Activated T-cell treated with anti-CD3 and anti-CD28 coated beads, Interleukin-2, amount 50 U/mL, for 72 hours (primary cell): ENCODE results near the gene RNF187. TPM values are rescaled to one million over a fixed set of nuclear protein-coding genes. Genes with fewer than 3 reads are reported as not detected.
"Not testable (repeated sequence)": the region's sequence is repeated elsewhere in the genome, so short reads cannot be mapped to it uniquely, and the experiment has no call there.

Source experiments
- ATAC-seq, 2 donors: fragments of 150-1000 bp; cut with Tn5 transposase; replicated peaks in 1 of 2; 2 replicates each; pipeline ENCODE4 v1.10.0; 2021; ENCODE audit warnings: moderate library complexity in 2 of 2, mild to moderate bottlenecking in 1 of 2
- DNase-seq, 2 donors: peaks; one replicate each; pipeline ENCODE4 v3.0.0; 2021 to 2022; ENCODE audit warnings: mixed read lengths in 1 of 2
- H3K27ac Mint-ChIP-seq: one replicate; pipeline ENCODE4 v1.8.0; 2022; ENCODE audit warnings: mild to moderate bottlenecking, moderate library complexity, mixed read lengths
- H3K27me3 Mint-ChIP-seq: one replicate; pipeline ENCODE4 v1.8.0; 2022; ENCODE audit warnings: low read depth, mixed read lengths
- H3K36me3 Mint-ChIP-seq, 2 donors: one replicate each; pipeline ENCODE4 v1.8.0; 2022; ENCODE audit warnings: mixed read lengths in 2 of 2, mild to moderate bottlenecking in 1 of 2; ENCODE audit not compliant: insufficient read depth in 2 of 2
- H3K4me1 Mint-ChIP-seq: one replicate; pipeline ENCODE4 v1.8.0; 2022; ENCODE audit warnings: low read depth, mixed read lengths
- H3K4me3 Mint-ChIP-seq, 2 donors: one replicate each; pipeline ENCODE4 v1.8.0; 2022; ENCODE audit warnings: mild to moderate bottlenecking in 2 of 2, mixed read lengths in 2 of 2, moderate library complexity in 2 of 2
- H3K9me3 Mint-ChIP-seq, 2 donors: one replicate each; pipeline ENCODE4 v1.8.0; 2022; ENCODE audit warnings: mixed read lengths in 2 of 2
- total RNA-seq, 2 donors: library from RNA; stranded (reverse); gene quantifications; one replicate each; pipeline ENCODE4 v1.2.3, GENCODE V29; 2022

The RNF187 gene
- total RNA-seq, 2 donors from 2014 or later = 306 to 339 TPM

DNA sequence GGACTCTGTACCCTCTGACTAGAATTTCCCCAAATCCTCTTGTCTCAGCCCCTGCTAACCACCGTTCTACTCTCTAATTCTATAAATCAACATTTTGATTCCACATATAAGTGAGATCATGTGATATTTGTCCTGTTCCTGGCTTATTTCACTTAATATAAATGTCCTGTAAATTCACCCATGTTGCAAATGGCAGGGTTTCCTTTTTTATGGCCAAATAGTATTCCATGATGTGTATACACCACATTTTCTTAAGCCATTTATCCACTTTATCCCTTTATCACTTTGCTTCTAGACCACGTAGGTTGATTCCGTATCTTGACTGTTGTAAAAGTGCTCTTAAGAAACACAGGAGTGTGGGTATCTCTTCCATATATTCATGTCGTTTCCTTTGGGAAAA lies 8.9 kb downstream of the RNF187 start:
- Mint-ChIP-seq H3K36me3 (peaks cover 12 to 31% of the 10 kb centered on the region in 2 donors), H3K4me3 (no peak overlapping the region), H3K27me3 (no peaks in the 10 kb centered on the region), H3K9me3 (no peaks in the 10 kb centered on the region), H3K27ac (no peak overlapping the region), H3K4me1 (peaks cover 43% of the 10 kb centered on the region)
- DNase-seq (no peak), ATAC-seq (no peak)

DNA sequence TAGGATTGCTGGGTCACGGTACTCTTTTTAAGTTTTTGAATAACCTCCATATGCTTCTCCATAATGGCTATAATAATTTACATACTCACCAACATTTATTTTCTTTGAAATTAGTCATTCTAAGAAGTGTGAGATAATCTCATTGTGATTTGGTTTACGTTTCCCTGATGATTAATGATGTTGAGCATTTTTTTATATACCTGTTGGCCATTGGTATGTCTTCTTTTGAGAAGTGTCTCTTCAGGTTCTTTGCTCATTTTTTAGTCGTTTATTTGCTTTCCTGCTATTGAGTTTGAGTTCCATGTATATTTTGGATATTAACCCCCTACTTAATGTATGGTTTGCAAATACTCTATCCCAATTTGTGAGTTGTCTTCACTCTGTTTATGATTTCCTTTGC lies 9.3 kb downstream of the RNF187 start:
- no peak for ATAC-seq
- no peak overlapping the region for H3K27ac Mint-ChIP-seq
- H3K4me1 Mint-ChIP-seq = peaks cover 47% of the 10 kb centered on the region
- DNase-seq = no peak
- no peaks in the 10 kb centered on the region for H3K27me3 Mint-ChIP-seq
- H3K4me3 Mint-ChIP-seq = no peak overlapping the region
- H3K9me3 Mint-ChIP-seq = no peaks in the 10 kb centered on the region
- H3K36me3 Mint-ChIP-seq = peaks cover 11 to 30% of the 10 kb centered on the region in 2 donors

DNA sequence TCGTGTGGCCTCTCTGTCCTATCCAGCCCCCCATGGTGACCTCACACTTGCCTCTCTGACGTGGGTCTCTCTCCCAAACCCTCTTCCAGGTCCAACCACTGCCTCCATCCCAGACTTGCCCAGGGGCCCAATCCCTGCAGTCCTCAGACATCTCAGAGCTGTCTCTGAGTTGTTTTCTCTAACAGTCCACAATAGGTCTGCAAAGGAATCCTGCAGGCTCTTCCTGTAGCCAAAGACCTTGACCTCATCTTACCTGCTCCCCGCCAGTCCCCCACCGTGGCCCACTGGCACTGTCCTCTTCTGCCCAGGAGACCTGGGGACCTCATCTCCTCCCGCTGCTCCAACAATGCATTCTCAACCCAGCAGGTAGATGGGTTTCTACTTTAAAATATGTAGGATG lies 10.0 kb downstream of the RNF187 start:
- peaks cover 49% of the 10 kb centered on the region for H3K4me1 Mint-ChIP-seq
- H3K4me3 Mint-ChIP-seq = no peak overlapping the region
- H3K27me3 Mint-ChIP-seq = no peaks in the 10 kb centered on the region
- DNase-seq (no peak), ATAC-seq (no peak)
- peaks cover 9 to 23% of the 10 kb centered on the region in 2 donors for H3K36me3 Mint-ChIP-seq
- H3K27ac Mint-ChIP-seq = no peak overlapping the region
- no peaks in the 10 kb centered on the region for H3K9me3 Mint-ChIP-seq

DNA sequence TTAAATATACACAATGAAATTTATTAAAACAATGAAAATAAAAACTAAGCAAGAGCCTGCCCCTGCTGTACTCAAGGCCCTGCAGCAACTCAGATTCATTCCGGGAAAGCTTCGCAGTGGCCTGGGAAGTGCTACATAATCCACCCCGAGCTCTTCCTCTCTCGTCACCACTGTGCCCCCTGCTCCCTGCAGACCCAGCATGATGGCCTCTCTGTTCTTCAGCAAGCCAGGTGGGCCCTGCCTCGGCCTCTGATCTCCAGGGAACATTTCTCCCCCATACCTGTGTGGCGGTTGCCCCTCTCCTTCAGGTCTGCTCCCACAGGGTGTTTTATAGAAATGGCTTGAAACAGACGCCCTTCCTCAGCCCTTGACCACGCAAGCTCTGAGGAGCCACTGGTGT lies 10.6 kb downstream of the RNF187 start:
- H3K27ac Mint-ChIP-seq = no peak overlapping the region
- H3K4me3 Mint-ChIP-seq = no peak overlapping the region

DNA sequence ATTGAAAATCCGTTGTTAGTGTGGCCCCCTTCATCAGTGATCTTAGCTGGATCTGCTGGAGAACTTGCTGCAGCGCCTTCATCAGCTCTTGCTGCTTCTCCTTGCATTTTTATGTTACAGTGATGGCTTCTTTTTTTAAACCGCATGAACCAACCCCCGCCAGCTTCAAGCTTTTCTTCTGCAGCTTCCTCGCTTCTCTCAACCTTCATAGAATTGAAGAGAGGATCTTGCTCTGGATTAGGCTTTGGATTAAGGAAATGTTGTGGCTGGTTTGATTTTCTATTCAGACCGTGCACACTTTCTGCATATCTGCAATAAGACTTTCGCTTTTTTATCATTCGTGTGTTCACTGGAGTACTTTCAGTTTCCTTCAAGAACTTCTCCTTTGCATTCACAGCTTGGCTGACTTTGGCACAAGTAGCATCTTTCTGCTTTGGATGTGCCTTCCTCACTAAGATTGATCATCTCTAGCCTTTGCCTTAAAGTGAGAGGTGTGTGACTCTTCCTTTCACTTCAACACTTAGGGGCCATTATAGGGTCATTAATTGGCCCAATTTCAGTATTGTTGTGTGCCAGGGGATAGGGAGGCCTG lies 13.1 kb downstream of the RNF187 start:
- peaks cover 2 to 14% of the 10 kb centered on the region in 2 donors for H3K36me3 Mint-ChIP-seq
- no peaks in the 10 kb centered on the region for H3K27me3 Mint-ChIP-seq
- H3K27ac Mint-ChIP-seq = peak overlapping the region; percentile 9
- H3K4me1 Mint-ChIP-seq = peaks cover 42% of the 10 kb centered on the region
- H3K9me3 Mint-ChIP-seq = no peaks in the 10 kb centered on the region
- H3K4me3 Mint-ChIP-seq = peak overlapping the region; percentile 67 to 81
- ATAC-seq = peak; percentile 1
- DNase-seq = no peak

More for the DNA sequence above, 10.6 kb downstream of the RNF187 start:
- peaks cover 49% of the 10 kb centered on the region for H3K4me1 Mint-ChIP-seq
- H3K9me3 Mint-ChIP-seq = no peaks in the 10 kb centered on the region
- DNase-seq (no peak), ATAC-seq (no peak)
- H3K36me3 Mint-ChIP-seq = peaks cover 9 to 22% of the 10 kb centered on the region in 2 donors
- no peaks in the 10 kb centered on the region for H3K27me3 Mint-ChIP-seq

DNA sequence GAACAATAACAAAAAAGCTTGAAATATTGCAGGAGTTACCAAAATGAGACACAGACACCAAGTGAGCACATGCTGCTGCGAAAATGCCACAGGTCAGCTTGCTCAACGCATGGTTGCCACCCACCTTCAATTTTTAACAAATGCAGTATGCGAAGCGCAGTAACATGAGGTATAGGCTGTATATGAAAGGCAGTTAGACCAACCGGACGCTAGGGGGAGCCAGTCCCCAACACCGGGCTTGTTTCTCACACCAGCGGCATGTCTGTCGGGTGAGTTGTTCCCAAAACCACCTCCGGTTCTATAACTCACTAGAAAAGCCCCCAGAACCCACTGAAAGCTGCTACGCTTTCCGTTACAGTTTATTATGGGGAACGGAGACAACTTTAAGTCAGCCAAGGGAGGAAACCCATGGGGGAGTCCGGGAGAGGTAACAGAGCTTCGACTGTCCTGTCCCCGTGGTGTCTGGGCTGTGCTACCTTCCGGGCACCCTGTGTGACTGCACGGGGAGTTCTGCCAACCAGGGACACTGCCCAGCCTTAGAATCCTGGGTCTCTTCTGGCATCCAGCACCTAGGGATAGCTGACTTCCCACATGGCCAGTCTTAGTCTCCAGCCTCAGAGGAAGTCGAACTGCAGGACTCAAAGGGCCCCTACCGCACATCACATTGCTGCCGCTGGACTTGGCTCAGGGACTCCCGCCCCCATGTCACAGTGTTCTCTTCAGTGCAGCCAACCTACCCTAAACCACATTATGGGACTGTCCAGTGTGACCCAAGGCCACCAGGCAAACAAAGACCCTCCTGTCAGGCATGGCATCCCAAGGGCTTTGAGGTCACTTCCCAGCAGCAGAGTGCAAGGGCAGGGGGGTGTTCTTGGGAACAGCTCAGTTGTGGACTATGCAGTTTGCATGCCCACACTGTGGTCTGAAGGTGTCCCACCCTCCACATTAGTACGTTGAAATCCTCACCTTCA lies 14.0 kb downstream of the RNF187 start:
- H3K27me3 Mint-ChIP-seq = no peaks in the 10 kb centered on the region
- H3K27ac Mint-ChIP-seq = no peak overlapping the region
- peak; percentile 96 for ATAC-seq
- DNase-seq = peak; percentile 90 to 92
- H3K4me3 Mint-ChIP-seq = peak overlapping the region; percentile 67 to 81
- peaks cover 2 to 14% of the 10 kb centered on the region in 2 donors for H3K36me3 Mint-ChIP-seq
- H3K9me3 Mint-ChIP-seq = no peaks in the 10 kb centered on the region
- H3K4me1 Mint-ChIP-seq = peaks cover 38% of the 10 kb centered on the region

DNA sequence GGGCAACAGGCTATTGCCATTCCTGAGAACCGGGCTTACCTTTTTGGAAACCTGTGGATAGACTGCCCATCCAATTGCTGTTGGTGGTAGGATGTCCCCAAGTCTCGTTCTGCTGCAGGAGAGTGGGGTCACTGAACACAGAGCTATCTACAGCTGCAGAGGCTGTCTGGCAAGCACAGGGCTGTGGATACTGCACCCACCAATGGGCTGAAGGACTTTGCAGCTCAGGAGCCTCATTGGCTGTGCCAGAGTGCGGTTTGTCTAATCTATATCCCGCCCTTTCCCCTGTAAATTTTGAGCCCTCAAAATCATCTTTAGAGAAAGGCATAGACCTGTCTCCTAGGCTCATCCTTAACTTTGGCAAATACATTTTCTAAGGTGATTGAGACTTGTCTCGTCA lies 15.3 kb downstream of the RNF187 start:
- Mint-ChIP-seq H3K36me3 (peaks cover 2 to 5% of the 10 kb centered on the region in 2 donors), H3K27ac (no peak overlapping the region), H3K4me3 (no peak overlapping the region), H3K9me3 (no peaks in the 10 kb centered on the region), H3K27me3 (peaks cover 5% of the 10 kb centered on the region), H3K4me1 (peaks cover 34% of the 10 kb centered on the region)
- DNase-seq (no peak), ATAC-seq (no peak)

DNA sequence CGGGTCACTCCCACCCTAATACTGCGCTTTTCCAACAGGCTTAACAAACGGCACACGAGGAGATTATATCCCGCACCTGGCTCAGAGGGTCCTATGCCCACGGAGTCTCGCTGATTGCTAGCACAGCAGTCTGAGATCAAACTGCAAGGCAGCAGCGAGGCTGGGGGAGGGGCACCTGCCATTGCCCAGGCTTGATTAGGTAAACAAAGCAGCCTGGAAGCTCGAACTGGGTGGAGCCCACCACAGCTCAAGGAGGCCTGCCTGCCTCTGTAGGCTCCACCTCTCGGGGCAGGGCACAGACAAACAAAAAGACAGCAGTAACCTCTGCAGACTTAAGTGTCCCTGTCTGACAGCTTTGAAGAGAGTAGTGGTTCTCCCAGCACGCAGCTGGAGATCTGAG lies 18.8 kb downstream of the RNF187 start:
- ATAC-seq, H3K27me3 Mint-ChIP-seq, H3K36me3 Mint-ChIP-seq, H3K4me1 Mint-ChIP-seq, H3K9me3 Mint-ChIP-seq, H3K27ac Mint-ChIP-seq, H3K4me3 Mint-ChIP-seq, DNase-seq: not testable (repeated sequence)

DNA sequence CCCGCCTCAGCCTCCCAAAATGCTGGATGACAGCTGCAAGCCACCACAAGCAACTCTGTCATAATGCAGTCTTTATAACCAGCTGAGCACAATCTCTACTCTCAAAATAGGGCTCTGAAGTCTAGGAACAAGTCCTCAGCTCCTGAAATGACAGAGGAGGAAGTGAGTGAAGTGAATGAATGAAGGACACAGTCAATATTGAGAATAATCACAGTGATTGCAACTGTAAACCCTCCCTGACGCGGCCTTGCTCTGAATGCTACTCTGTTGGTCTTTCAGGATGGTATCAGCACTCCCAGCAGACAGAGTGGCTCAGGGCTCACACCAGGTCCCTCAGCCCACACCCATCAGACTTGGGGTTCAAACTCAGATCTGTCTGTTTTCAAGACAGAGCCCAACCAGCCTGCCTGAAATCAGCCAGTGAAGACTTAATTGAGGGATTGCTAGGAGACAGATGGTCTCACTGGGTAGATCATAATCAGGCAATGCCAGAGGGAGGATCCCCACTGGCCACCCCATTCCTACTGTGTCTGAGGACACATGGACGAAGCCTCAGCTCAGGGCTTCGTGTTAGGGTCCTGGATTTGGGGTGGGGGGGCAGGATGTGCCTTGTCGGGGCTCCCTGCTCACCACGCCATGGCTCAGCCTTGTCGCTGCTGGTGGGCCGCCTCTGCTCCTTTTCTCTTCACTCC lies 20.9 kb downstream of the RNF187 start:
- no peak overlapping the region for H3K27ac Mint-ChIP-seq
- no peaks in the 10 kb centered on the region for H3K36me3 Mint-ChIP-seq
- no peak overlapping the region for H3K4me3 Mint-ChIP-seq
- ATAC-seq = peak; percentile 20 to 31
- H3K27me3 Mint-ChIP-seq = peaks cover 14% of the 10 kb centered on the region
- H3K9me3 Mint-ChIP-seq = no peaks in the 10 kb centered on the region
- DNase-seq = no peak
- peaks cover 11% of the 10 kb centered on the region for H3K4me1 Mint-ChIP-seq

DNA sequence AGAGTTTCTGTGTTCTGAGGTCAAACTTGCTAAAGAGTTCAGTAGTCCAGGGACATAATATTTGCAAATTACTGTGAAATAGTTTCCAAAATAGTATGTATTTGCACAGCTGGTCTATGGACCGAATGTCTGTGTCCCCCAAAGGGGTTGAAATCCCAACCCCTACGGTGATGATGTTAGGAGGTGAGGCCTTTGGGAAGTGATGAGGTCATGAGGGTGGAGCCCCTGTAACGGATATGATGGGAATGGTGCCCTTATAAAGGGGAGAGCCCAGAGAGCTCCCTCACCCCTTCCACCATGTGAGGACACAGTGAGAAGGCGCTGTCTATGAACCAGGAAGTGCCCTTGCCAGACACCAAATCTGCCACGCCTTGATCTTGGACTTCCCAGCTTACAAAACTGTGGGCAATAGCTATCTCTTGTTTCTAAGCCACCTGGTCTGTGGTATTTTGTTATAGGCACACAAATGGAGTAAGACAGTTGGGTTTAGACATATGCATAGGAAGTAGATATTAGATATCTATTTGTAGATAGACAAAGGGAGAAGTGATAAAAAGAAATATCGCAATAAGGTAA lies 21.7 kb downstream of the RNF187 start:
- no peak for ATAC-seq
- H3K9me3 Mint-ChIP-seq = no peaks in the 10 kb centered on the region
- DNase-seq = no peak
- H3K27ac Mint-ChIP-seq = no peak overlapping the region
- no peaks in the 10 kb centered on the region for H3K36me3 Mint-ChIP-seq
- H3K27me3 Mint-ChIP-seq = peaks cover 14% of the 10 kb centered on the region
- H3K4me1 Mint-ChIP-seq = peaks cover 12% of the 10 kb centered on the region
- H3K4me3 Mint-ChIP-seq = no peak overlapping the region

DNA sequence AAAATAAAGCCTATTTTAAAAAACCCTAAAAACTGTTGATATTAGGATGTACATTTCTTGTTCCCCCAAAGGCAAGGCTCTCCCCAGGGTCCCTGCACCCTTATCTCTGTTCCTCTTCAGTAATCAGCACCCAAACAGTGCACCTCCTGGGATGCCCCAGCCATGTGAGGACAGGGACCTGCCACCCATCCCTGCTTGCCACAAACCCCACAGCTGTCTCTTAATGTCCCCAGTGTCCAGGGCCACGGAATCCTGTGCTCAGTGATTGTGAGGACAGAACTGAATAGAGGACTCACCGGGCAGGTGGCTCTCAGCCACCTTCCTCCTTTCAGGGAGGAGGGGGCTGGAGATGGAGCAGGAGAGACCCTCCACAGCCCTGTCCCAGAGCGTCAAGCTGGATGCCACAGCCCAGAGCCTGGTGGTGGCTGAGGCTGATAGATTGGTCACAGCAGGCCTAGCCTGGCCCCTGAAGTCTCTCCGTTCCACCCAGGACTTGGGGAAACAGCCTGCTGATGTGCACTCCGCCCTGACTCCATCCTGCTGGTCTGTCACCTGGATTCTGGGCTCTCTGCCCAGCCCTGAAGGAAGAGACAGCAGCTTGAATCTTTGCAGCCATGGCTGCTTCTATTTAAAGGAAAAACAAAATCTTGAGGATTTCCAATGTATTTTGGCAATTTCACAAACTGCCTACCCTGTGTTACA lies 23.1 kb downstream of the RNF187 start:
- no peaks in the 10 kb centered on the region for H3K9me3 Mint-ChIP-seq
- no peak overlapping the region for H3K27ac Mint-ChIP-seq
- H3K36me3 Mint-ChIP-seq = no peaks in the 10 kb centered on the region
- H3K4me3 Mint-ChIP-seq = no peak overlapping the region
- peaks cover 12% of the 10 kb centered on the region for H3K4me1 Mint-ChIP-seq
- DNase-seq = no peak
- ATAC-seq = no peak
- H3K27me3 Mint-ChIP-seq = peaks cover 14% of the 10 kb centered on the region

DNA sequence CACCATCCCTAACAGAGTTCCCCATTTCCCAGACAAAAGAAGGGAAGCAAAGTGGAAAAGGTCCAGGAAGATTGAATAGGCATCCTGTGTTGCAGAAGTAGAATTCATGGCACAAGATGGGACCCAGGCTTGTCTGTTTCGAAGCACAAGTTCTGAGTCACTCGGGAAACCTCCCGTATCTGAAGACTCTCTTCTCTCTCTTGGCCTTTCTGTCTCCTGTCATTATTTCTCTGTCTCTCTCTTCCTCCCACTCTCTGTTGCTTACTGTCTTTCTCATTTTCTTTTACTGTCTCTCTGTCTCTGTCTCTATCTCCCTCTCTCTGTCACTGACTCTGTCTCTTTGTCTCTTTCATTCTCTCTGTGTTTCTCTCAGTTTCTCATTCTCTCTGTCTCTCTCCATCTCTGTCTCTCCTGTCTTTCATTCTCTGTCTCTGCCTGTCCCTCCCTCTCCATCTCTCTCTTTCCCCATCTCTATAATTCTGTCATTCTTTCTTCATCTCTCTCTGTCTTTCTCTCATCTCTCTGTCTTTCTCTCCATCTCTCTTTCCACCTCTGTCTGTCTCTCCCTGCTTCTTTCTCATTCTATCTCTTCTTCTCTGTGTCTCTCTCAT lies 23.7 kb downstream of the RNF187 start:
- H3K4me3 Mint-ChIP-seq = no peak overlapping the region
- DNase-seq (no peak), ATAC-seq (no peak)
- H3K4me1 Mint-ChIP-seq = peaks cover 12% of the 10 kb centered on the region
- peaks cover 14% of the 10 kb centered on the region for H3K27me3 Mint-ChIP-seq
- H3K36me3 Mint-ChIP-seq = no peaks in the 10 kb centered on the region
- no peak overlapping the region for H3K27ac Mint-ChIP-seq
- H3K9me3 Mint-ChIP-seq = no peaks in the 10 kb centered on the region
